ENCODE results near the gene HDAC1.

HDAC1 gene

DNA sequence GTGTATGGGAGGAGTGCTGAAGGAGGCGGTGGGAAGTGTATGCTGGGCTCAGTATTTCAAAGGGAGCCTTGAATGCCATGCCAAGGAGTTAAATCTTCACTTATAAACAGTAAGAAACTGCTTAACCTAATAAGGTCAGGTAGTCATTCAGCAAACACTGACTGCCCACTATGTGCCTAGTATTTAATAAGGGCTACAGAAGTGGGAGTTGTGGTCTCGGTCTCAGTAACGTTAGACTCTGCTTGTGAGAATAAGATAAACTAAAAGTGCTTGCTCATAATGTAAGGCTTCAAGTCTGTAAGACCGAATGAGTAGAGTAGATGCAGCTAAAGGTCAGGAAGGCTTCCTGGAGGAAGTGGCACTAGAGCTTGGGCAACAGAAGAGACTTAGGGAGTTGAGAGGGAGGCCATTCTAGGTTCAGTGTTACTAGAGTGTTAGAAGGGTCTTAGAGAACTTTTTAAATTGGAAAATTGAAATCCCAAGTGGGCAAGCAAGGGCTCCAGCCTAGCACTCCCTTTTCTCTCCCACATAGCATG, 38.1 kb downstream of the HDAC1 start:
- DNase-seq (ENCODE audit: low read depth): no peak
- TF ChIP-seq CTCF (IDR thresholded peaks at IDR 0.05; ENCODE audit: low read depth, low read length, missing control alignments): no peak
- no peak overlapping the region for H3K4me3 ChIP-seq (ENCODE audit: low read depth, low read length)
- in situ Hi-C loops (cut with HindIII; ENCODE audit: low sequenced_read_pairs): no loop called here

DNA sequence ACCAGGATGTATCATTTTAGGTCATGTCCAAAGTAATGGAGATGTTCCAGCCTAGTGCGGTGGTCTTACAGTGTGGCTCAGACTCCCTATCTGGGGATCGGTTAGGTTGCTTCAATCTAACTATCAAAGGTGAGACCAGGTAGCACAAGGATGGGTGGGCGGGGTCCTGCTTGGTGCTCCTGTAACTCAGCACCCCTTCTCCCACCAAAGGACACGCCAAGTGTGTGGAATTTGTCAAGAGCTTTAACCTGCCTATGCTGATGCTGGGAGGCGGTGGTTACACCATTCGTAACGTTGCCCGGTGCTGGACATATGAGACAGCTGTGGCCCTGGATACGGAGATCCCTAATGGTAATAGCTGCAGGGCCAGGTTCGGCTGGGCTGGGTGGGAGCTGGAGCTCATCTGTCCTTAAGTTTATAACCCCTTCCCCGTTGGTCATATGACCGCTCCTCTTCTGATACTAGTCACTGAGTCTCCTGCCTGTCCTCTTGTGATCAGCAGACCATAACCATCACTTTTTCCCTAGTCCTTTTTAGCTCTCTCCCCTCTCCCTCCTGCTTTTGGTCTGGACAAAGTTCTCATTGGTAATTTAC, 38.8 kb downstream of the HDAC1 start:
- in situ Hi-C loops (cut with HindIII; ENCODE audit: low sequenced_read_pairs): no loop called here
- TF ChIP-seq CTCF (IDR thresholded peaks at IDR 0.05; ENCODE audit: low read depth, low read length, missing control alignments): no peak
- no peak overlapping the region for H3K4me3 ChIP-seq (ENCODE audit: low read depth, low read length)
- DNase-seq (ENCODE audit: low read depth): no peak

DNA sequence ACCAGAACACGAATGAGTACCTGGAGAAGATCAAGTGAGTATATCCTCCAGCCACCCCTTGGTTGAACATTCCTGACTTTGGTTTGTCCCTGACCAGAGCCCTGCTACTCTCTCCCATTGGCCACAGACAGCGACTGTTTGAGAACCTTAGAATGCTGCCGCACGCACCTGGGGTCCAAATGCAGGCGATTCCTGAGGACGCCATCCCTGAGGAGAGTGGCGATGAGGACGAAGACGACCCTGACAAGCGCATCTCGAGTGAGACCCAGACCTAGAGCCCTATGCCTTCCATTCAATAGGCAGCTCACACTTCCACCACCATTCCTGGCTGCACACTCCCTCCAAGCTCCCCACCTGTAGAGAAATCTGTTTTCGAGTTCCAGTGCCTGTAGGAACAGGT, 39.7 kb downstream of the HDAC1 start:
- in situ Hi-C loops (cut with HindIII; ENCODE audit: low sequenced_read_pairs): no loop called here
- no peak overlapping the region for H3K4me3 ChIP-seq (ENCODE audit: low read depth, low read length)
- DNase-seq (ENCODE audit: low read depth): no peak
- TF ChIP-seq CTCF (IDR thresholded peaks at IDR 0.05; ENCODE audit: low read depth, low read length, missing control alignments): no peak

DNA sequence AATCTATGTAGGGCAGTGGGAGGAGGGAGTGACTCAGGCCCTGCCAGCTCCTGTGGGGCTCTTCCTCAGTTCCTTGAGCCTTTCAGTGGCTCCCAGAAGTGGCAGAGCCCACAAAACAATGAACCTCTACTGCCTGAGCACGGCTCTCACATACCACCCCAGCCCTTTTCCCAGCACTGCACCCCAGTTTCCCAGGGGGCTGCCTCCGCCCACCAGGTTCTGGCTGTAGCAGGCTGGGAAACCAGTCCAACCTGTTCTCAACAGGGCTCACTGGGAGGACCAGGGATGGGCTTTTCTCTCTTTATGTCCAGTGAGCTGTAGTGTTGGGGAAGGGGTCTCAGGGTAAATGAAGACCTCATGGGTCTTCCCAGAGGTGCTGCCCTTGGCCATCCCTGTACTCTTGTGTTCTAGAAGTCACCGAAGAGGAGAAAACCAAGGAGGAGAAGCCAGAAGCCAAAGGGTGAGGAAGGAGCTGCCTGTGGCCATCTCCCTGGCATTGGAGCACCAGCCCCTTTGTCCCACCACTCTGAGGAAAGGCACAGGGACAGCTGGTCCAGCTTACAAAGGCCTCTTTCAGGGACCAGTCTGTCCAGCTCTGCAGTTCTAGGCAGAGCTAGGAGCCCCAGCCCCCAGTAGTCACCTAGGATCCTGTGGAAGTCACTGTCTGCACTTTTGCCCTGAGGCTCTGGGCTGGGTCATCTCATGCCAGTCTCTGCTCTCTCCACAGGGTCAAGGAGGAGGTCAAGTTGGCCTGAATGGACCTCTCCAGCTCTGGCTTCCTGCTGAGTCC, 40.6 kb downstream of the HDAC1 start:
- DNase-seq (ENCODE audit: low read depth): no peak
- H3K4me3 ChIP-seq (ENCODE audit: low read depth, low read length): no peak overlapping the region
- TF ChIP-seq CTCF (IDR thresholded peaks at IDR 0.05; ENCODE audit: low read depth, low read length, missing control alignments): no peak
- in situ Hi-C loops (cut with HindIII; ENCODE audit: low sequenced_read_pairs): no loop called here

DNA sequence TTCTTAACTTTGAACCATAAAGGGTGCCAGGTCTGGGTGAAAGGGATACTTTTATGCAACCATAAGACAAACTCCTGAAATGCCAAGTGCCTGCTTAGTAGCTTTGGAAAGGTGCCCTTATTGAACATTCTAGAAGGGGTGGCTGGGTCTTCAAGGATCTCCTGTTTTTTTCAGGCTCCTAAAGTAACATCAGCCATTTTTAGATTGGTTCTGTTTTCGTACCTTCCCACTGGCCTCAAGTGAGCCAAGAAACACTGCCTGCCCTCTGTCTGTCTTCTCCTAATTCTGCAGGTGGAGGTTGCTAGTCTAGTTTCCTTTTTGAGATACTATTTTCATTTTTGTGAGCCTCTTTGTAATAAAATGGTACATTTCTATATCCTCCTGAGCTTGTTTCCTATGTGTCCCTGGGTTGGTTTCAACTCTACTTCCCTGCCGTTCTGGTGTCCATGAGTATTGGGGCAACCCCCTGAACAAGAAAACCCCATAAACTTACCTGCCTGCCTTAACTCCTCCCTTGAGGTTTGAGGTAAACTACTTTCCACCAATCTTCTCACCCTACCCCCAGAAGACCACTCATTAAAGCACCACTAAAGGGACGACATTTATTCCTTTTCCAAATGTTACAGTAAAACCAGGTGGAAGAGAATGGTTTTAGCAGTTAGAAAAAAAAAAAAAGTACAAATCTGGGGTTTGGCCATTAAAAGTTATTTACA, 41.5 kb downstream of the HDAC1 start:
- no peak for TF ChIP-seq CTCF (IDR thresholded peaks at IDR 0.05; ENCODE audit: low read depth, low read length, missing control alignments)
- no peak overlapping the region for H3K4me3 ChIP-seq (ENCODE audit: low read depth, low read length)
- DNase-seq (ENCODE audit: low read depth): no peak
- in situ Hi-C loops (cut with HindIII; ENCODE audit: low sequenced_read_pairs): no loop called here

GRCh38 chr1:32334274-32334861, 42.5 kb downstream of the HDAC1 start:
- H3K4me3 ChIP-seq (ENCODE audit: low read depth, low read length): peak overlapping the region; percentile 74
- no peak for TF ChIP-seq CTCF (IDR thresholded peaks at IDR 0.05; ENCODE audit: low read depth, low read length, missing control alignments)
- no peak for DNase-seq (ENCODE audit: low read depth)
- in situ Hi-C loops (cut with HindIII; ENCODE audit: low sequenced_read_pairs): no loop called here
